Skeletal muscle tissue (tissue), 4 donors: ENCODE results near the gene CAPZB. TPM values are rescaled to one million over a fixed set of nuclear protein-coding genes. Genes with fewer than 3 reads are reported as not detected.

Experiments
- H3K27ac ChIP-seq: one replicate; pipeline ENCODE4 v1.7.0; 2013; ENCODE audit warnings: mild to moderate bottlenecking, low read depth, low read length, inconsistent platforms
- H3K27me3 ChIP-seq, 3 donors: one replicate each; pipeline ENCODE4 v1.7.0; 2013; ENCODE audit warnings: low read length in 3 of 3; ENCODE audit not compliant: control insufficient read depth in 3 of 3, insufficient read depth in 3 of 3
- H3K36me3 ChIP-seq, 3 donors: one replicate each; pipeline ENCODE4 v1.7.0; 2013; ENCODE audit warnings: low read length in 3 of 3; ENCODE audit not compliant: control insufficient read depth in 3 of 3, insufficient read depth in 3 of 3
- H3K4me1 ChIP-seq, 3 donors: one replicate each; pipeline ENCODE4 v1.7.0; 2013; ENCODE audit warnings: low read length in 3 of 3, mild to moderate bottlenecking in 3 of 3; ENCODE audit not compliant: control insufficient read depth in 3 of 3, insufficient read depth in 3 of 3
- H3K4me3 ChIP-seq, 3 donors: one replicate each; pipeline ENCODE4 v1.7.0; 2013; ENCODE audit warnings: low read length in 3 of 3
- H3K9ac ChIP-seq, 3 donors: one replicate each; pipeline ENCODE4 v1.7.0; 2013; ENCODE audit warnings: low read length in 3 of 3, mild to moderate bottlenecking in 3 of 3, moderate library complexity in 2 of 3, low read depth in 1 of 3
- H3K9me3 ChIP-seq, 3 donors: one replicate each; pipeline ENCODE4 v1.7.0; 2013; ENCODE audit warnings: low read length in 3 of 3; ENCODE audit not compliant: control insufficient read depth in 3 of 3
- total RNA-seq: library from RNA; depleted of rRNA; stranded (reverse); fragments of >200 nt; gene quantifications from one replicate; pipeline ENCODE4 v1.2.3, GENCODE V29; 2014
- donor health status: Osteomylitis.

The CAPZB gene
- total RNA-seq, 1 donor from 2014 or later: 67.3 TPM

GRCh38 chr1:19452221-19452663 lies 33.1 kb downstream of the CAPZB start:
- Histone ChIP-seq H3K27me3 (no peaks in the 10 kb centered on the region), H3K36me3 (no peaks in the 10 kb centered on the region), H3K9ac (no peak overlapping the region), H3K4me3 (peak overlapping the region in 2 of 3 donors; percentile 17 to 45), H3K4me1 (peaks cover 79 to 91% (median 85%) of the 10 kb centered on the region in 3 donors), H3K9me3 (no peaks in the 10 kb centered on the region), H3K27ac (peak overlapping the region; percentile 75)

- H3K4me1 ChIP-seq: peaks cover 76 to 91% (median 83%) of the 10 kb centered on the region in 3 donors
- no peaks in the 10 kb centered on the region for H3K36me3 ChIP-seq
- no peaks in the 10 kb centered on the region for H3K9me3 ChIP-seq
- no peaks in the 10 kb centered on the region for H3K27me3 ChIP-seq
- H3K9ac ChIP-seq: no peak overlapping the region
- no peak overlapping the region for H3K4me3 ChIP-seq
- H3K27ac ChIP-seq: peak overlapping the region; percentile 82
Measured at GRCh38 chr1:19450811-19451515, 34.4 kb downstream of the CAPZB start.

- no peaks in the 10 kb centered on the region for H3K36me3 ChIP-seq
- H3K27me3 ChIP-seq: no peaks in the 10 kb centered on the region
- no peaks in the 10 kb centered on the region for H3K9me3 ChIP-seq
- peak overlapping the region; percentile 82 for H3K27ac ChIP-seq
- H3K9ac ChIP-seq: peak overlapping the region in 2 of 3 donors; percentile 0 to 50
- peak overlapping the region in 1 of 3 donors; percentile 21 for H3K4me3 ChIP-seq
- H3K4me1 ChIP-seq: peaks cover 77 to 86% (median 80%) of the 10 kb centered on the region in 3 donors
Measured at GRCh38 chr1:19449454-19450228, 35.7 kb downstream of the CAPZB start.

GRCh38 chr1:19448491-19449439 lies 36.6 kb downstream of the CAPZB start:
- H3K36me3 ChIP-seq: no peaks in the 10 kb centered on the region
- peak overlapping the region; percentile 82 for H3K27ac ChIP-seq
- peak overlapping the region in 2 of 3 donors; percentile 0 to 50 for H3K9ac ChIP-seq
- no peaks in the 10 kb centered on the region for H3K9me3 ChIP-seq
- H3K4me1 ChIP-seq: peaks cover 69 to 77% (median 76%) of the 10 kb centered on the region in 3 donors
- H3K27me3 ChIP-seq: no peaks in the 10 kb centered on the region
- H3K4me3 ChIP-seq: peak overlapping the region in 2 of 3 donors; percentile 7 to 21

- H3K4me3 ChIP-seq: no peak overlapping the region
- no peak overlapping the region for H3K9ac ChIP-seq
- no peaks in the 10 kb centered on the region for H3K27me3 ChIP-seq
- H3K4me1 ChIP-seq: peaks cover 63 to 74% (median 72%) of the 10 kb centered on the region in 3 donors
- H3K9me3 ChIP-seq: no peaks in the 10 kb centered on the region
- peak overlapping the region; percentile 82 for H3K27ac ChIP-seq
- no peaks in the 10 kb centered on the region for H3K36me3 ChIP-seq
Measured at GRCh38 chr1:19447550-19447949, 37.8 kb downstream of the CAPZB start.

GRCh38 chr1:19445417-19446342 lies 39.7 kb downstream of the CAPZB start:
- Histone ChIP-seq H3K27me3 (no peaks in the 10 kb centered on the region), H3K27ac (peak overlapping the region; percentile 48), H3K36me3 (no peaks in the 10 kb centered on the region), H3K9ac (peak overlapping the region in 1 of 3 donors; percentile 47), H3K4me1 (peaks cover 57 to 69% (median 66%) of the 10 kb centered on the region in 3 donors), H3K9me3 (no peaks in the 10 kb centered on the region), H3K4me3 (peak overlapping the region in 1 of 3 donors; percentile 4)

GRCh38 chr1:19444296-19445021 lies 40.9 kb downstream of the CAPZB start:
- Histone ChIP-seq H3K4me3 (no peak overlapping the region), H3K4me1 (peaks cover 63 to 70% (median 69%) of the 10 kb centered on the region in 3 donors), H3K27me3 (no peaks in the 10 kb centered on the region), H3K9ac (no peak overlapping the region), H3K36me3 (no peaks in the 10 kb centered on the region), H3K9me3 (no peaks in the 10 kb centered on the region), H3K27ac (no peak overlapping the region)

GRCh38 chr1:19443326-19443725 lies 42.0 kb downstream of the CAPZB start:
- peak overlapping the region; percentile 65 for H3K27ac ChIP-seq
- H3K9me3 ChIP-seq: no peaks in the 10 kb centered on the region
- no peaks in the 10 kb centered on the region for H3K36me3 ChIP-seq
- no peaks in the 10 kb centered on the region for H3K27me3 ChIP-seq
- peaks cover 64 to 70% (median 69%) of the 10 kb centered on the region in 3 donors for H3K4me1 ChIP-seq
- peak overlapping the region in 1 of 3 donors; percentile 18 for H3K9ac ChIP-seq
- no peak overlapping the region for H3K4me3 ChIP-seq
